Activated T-cell treated with anti-CD3 and anti-CD28 coated beads, Interleukin-2, amount 50 U/mL, for 72 hours (primary cell): ENCODE data around the gene MEIOSIN. TPM values are rescaled to one million over a fixed set of nuclear protein-coding genes. Genes with fewer than 3 reads are reported as not detected.
"Not testable (repeated sequence)": the region's sequence is repeated elsewhere in the genome, so short reads cannot be mapped to it uniquely, and the experiment has no call there.

Source experiments
- ATAC-seq, 2 donors: fragments of 150-1000 bp; cut with Tn5 transposase; replicated peaks in 1 of 2; 2 replicates each; pipeline ENCODE4 v1.10.0; 2021; ENCODE audit warnings: moderate library complexity in 2 of 2, mild to moderate bottlenecking in 1 of 2
- DNase-seq, 2 donors: peaks; one replicate each; pipeline ENCODE4 v3.0.0; 2021 to 2022; ENCODE audit warnings: mixed read lengths in 1 of 2
- H3K27ac Mint-ChIP-seq: one replicate; pipeline ENCODE4 v1.8.0; 2022; ENCODE audit warnings: mild to moderate bottlenecking, moderate library complexity, mixed read lengths
- H3K27me3 Mint-ChIP-seq: one replicate; pipeline ENCODE4 v1.8.0; 2022; ENCODE audit warnings: low read depth, mixed read lengths
- H3K36me3 Mint-ChIP-seq, 2 donors: one replicate each; pipeline ENCODE4 v1.8.0; 2022; ENCODE audit warnings: mixed read lengths in 2 of 2, mild to moderate bottlenecking in 1 of 2; ENCODE audit not compliant: insufficient read depth in 2 of 2
- H3K4me1 Mint-ChIP-seq: one replicate; pipeline ENCODE4 v1.8.0; 2022; ENCODE audit warnings: low read depth, mixed read lengths
- H3K4me3 Mint-ChIP-seq, 2 donors: one replicate each; pipeline ENCODE4 v1.8.0; 2022; ENCODE audit warnings: mild to moderate bottlenecking in 2 of 2, mixed read lengths in 2 of 2, moderate library complexity in 2 of 2
- H3K9me3 Mint-ChIP-seq, 2 donors: one replicate each; pipeline ENCODE4 v1.8.0; 2022; ENCODE audit warnings: mixed read lengths in 2 of 2
- total RNA-seq, 2 donors: library from RNA; stranded (reverse); gene quantifications; one replicate each; pipeline ENCODE4 v1.2.3, GENCODE V29; 2022

MEIOSIN gene
- under 1 TPM; 0.09 to 0.19 TPM for total RNA-seq

GRCh38 chr19:45733160-45733810 lies at the start of gene MEIOSIN:
Gene MEIOSIN, plus strand, starts transcription at chr19:45733439. Its CDS starts 1,938 bp downstream, at chr19:45735377.
- H3K27ac Mint-ChIP-seq = peak within 1 kb of the TSS; percentile 22
- no peaks in the 10 kb centered on the region for H3K9me3 Mint-ChIP-seq
- H3K36me3 Mint-ChIP-seq = peaks cover 1 to 2% of the 10 kb centered on the region in 2 donors
- no peak for DNase-seq
- H3K27me3 Mint-ChIP-seq = no peaks in the 10 kb centered on the region
- peaks cover 21% of the 10 kb centered on the region for H3K4me1 Mint-ChIP-seq
- H3K4me3 Mint-ChIP-seq = no peak within 1 kb of the TSS
- no peak for ATAC-seq

- not testable (repeated sequence) for H3K27ac Mint-ChIP-seq
Measured at GRCh38 chr19:45685045-45685444, 48.2 kb upstream of the MEIOSIN start.

DNA sequence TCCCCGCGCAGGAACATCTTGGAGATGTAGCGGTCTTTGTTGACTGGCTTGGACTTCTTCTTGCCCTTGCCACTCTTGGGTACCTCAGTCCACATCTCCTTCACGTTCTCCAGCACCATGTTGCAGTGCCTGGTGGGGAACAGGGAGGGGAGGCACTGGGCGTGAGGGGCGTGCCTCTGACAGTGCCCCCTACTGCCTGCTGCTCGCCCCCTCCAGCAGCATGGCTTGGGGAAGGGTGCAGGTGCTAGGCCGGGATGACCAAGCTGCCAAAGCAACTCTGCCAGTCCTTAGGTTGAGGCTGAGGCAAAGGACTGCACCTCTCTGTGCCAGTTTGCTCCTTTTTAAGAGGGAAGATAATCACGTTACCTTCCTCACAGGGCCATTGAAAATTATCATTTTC lies 45.6 kb upstream of the MEIOSIN start:
- Mint-ChIP-seq H3K4me1 (peaks cover 30% of the 10 kb centered on the region), H3K4me3 (no peak overlapping the region), H3K27me3 (no peaks in the 10 kb centered on the region), H3K27ac (no peak overlapping the region), H3K36me3 (peaks cover 7 to 22% of the 10 kb centered on the region in 2 donors), H3K9me3 (no peaks in the 10 kb centered on the region)
- no peak for ATAC-seq
- no peak for DNase-seq

More at GRCh38 chr19:45685045-45685444, 48.2 kb upstream of the MEIOSIN start:
- not testable (repeated sequence) for H3K4me3 Mint-ChIP-seq, H3K9me3 Mint-ChIP-seq, H3K27me3 Mint-ChIP-seq, ATAC-seq, DNase-seq
- H3K4me1 Mint-ChIP-seq = peaks cover 19% of the 10 kb centered on the region
- peaks cover 5 to 18% of the 10 kb centered on the region in 2 donors for H3K36me3 Mint-ChIP-seq

DNA sequence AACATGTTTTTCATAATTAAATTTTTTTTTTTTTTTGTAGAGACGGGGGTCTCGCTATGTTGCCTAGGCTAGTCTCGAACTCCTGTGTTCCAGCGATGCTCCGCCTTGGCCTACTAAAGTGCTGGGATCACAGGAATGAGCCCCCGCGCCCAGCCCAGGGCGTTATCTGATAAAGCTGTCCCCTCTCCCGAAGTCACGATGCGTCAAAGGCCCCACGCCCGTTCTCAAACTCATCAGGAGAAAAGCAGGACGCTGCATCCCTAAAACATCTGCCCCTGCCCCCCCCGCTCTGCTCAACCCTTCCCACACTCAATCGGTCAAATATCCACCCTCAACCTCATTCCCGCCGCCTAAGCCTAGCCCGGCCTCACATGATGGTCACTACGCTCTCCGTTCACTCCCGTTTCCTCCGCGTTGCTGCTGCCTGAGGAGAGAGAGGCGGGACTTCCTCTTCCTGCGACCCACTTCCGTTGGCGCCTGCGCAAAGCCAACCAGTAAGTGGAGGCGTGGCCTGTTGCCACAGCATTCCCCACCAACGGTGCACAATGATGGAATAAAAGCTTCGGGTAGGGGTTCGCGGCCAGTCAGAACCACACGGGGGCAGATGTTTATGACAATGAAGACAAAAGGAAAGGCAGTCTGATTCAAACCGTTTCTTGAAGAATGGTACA lies 41.6 kb upstream of the MEIOSIN start, which contains the start of gene SNRPD2:
Gene SNRPD2 (minus strand): TSS at position 438 of the 671 bp plus-strand sequence. CDS start 65 bp downstream, at position 373.
- Mint-ChIP-seq H3K36me3 (peaks cover 7 to 25% of the 10 kb centered on the region in 2 donors), H3K4me3 (peak within 1 kb of the TSS; percentile 86 to 97)

GRCh38 chr19:45692187-45693105 lies 40.8 kb upstream of the MEIOSIN start, which contains the start of gene QPCTL:
Gene QPCTL, plus strand, starts transcription at chr19:45692666. Its CDS starts 38 bp downstream, at chr19:45692704.
- no peaks in the 10 kb centered on the region for H3K9me3 Mint-ChIP-seq
- H3K4me3 Mint-ChIP-seq = peak within 1 kb of the TSS; percentile 86 to 97
- peaks cover 6 to 21% of the 10 kb centered on the region in 2 donors for H3K36me3 Mint-ChIP-seq
- H3K4me1 Mint-ChIP-seq = peaks cover 32% of the 10 kb centered on the region
- ATAC-seq = peak; percentile 91
- no peaks in the 10 kb centered on the region for H3K27me3 Mint-ChIP-seq
- peak; percentile 95 to 99 for DNase-seq
- H3K27ac Mint-ChIP-seq = peak within 1 kb of the TSS; percentile 95

More for the DNA sequence above, 41.6 kb upstream of the MEIOSIN start, which contains the start of gene SNRPD2:
- Mint-ChIP-seq H3K9me3 (no peaks in the 10 kb centered on the region), H3K27me3 (no peaks in the 10 kb centered on the region), H3K4me1 (peaks cover 30% of the 10 kb centered on the region), H3K27ac (peak within 1 kb of the TSS; percentile 95)
- DNase-seq (peak; percentile 94 to 95), ATAC-seq (peak; percentile 61)

DNA sequence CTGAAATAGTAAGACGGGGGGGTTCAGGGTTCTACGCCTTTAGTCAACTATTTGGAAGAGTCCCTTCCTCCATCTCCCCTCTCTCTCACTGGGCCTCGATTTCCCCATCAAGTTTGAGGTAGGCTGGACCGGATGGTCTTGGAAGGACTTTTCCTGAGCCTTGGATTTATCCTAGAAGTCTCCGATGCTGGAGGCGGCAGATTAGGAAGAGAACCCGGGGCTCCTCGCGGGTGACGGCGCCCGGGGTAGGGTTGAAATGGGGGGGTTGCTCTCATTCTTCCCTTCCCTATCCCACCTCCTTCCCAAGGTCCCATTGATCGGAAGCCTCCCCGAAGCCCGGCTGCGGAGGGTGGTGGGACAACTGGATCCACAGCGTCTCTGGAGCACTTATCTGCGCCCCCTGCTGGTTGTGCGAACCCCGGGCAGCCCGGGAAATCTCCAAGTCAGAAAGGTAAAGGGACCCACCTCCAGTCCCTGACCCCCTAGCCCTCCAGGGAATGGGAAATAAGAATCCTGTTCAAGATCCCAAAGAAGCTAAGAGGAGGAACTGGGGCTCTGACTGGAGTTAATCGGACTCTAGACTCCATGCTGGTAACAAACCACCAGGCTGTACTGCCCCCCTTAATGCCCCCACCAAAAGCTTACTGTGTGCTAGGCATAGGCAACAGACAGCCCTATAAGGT lies 40.0 kb upstream of the MEIOSIN start:
- DNase-seq (peak; percentile 81 to 86), ATAC-seq (no peak)
- H3K27ac Mint-ChIP-seq = peak overlapping the region; percentile 95
- H3K9me3 Mint-ChIP-seq = no peaks in the 10 kb centered on the region
- no peaks in the 10 kb centered on the region for H3K27me3 Mint-ChIP-seq
- peak overlapping the region; percentile 86 to 97 for H3K4me3 Mint-ChIP-seq
- peaks cover 7 to 26% of the 10 kb centered on the region in 2 donors for H3K36me3 Mint-ChIP-seq
- peaks cover 40% of the 10 kb centered on the region for H3K4me1 Mint-ChIP-seq

GRCh38 chr19:45701676-45702075 lies 31.6 kb upstream of the MEIOSIN start:
- no peak for DNase-seq
- peaks cover 11% of the 10 kb centered on the region for H3K4me1 Mint-ChIP-seq
- no peak overlapping the region for H3K27ac Mint-ChIP-seq
- no peaks in the 10 kb centered on the region for H3K9me3 Mint-ChIP-seq
- no peak for ATAC-seq
- no peaks in the 10 kb centered on the region for H3K27me3 Mint-ChIP-seq
- H3K4me3 Mint-ChIP-seq = no peak overlapping the region
- peaks cover 8 to 18% of the 10 kb centered on the region in 2 donors for H3K36me3 Mint-ChIP-seq

GRCh38 chr19:45705115-45705514 lies 28.1 kb upstream of the MEIOSIN start:
- no peak for ATAC-seq
- Mint-ChIP-seq H3K27me3 (no peaks in the 10 kb centered on the region), H3K36me3 (peaks cover 5 to 12% of the 10 kb centered on the region in 2 donors), H3K4me1 (no peaks in the 10 kb centered on the region), H3K4me3 (no peak overlapping the region), H3K9me3 (no peaks in the 10 kb centered on the region), H3K27ac (no peak overlapping the region)
- DNase-seq = no peak

- ATAC-seq (no peak), DNase-seq (no peak)
- Mint-ChIP-seq H3K4me3 (no peak overlapping the region), H3K4me1 (no peaks in the 10 kb centered on the region), H3K36me3 (peaks cover 4 to 12% of the 10 kb centered on the region in 2 donors), H3K27ac (no peak overlapping the region), H3K27me3 (no peaks in the 10 kb centered on the region), H3K9me3 (no peaks in the 10 kb centered on the region)
Measured at GRCh38 chr19:45705710-45706415, 27.4 kb upstream of the MEIOSIN start.

DNA sequence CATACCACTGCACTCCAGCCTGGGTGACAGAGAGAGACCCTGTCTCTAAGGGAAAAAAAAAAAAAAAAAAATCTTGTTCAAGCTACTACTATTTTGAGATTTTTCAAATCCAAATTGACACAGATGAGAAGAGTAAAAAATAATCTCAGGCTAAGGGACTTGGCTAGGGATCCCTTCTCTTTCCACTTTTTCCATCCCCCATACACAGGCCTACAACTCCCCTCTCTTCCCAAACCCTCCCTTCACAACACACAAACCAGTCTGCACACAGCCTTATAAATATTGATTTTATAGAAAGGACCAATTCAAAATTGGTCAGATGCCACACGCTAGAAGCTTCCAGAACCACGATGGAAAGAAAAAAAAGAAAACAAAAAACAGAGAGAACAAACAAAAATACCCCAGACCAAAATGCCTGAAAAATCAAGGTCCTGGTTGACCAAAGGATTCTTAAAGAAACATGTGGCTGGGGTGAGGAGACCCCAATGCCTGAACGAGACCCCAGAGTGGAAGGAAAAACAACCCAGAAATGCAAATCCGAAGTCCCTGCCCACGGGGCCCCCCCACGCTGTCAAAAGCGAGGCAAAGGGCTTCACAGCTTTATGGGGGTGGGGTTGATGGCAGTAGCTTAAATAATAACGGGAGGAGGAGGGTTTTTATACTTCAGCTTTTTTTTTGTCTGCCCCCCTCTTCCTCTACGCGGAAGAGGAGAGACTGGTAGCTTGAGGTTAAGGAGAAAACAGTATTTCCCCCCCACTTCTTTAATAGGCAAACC lies 22.7 kb upstream of the MEIOSIN start:
- DNase-seq (no peak), ATAC-seq (no peak)
- peaks cover 0 to 2% of the 10 kb centered on the region in 2 donors for H3K36me3 Mint-ChIP-seq
- no peaks in the 10 kb centered on the region for H3K9me3 Mint-ChIP-seq
- peaks cover 8% of the 10 kb centered on the region for H3K4me1 Mint-ChIP-seq
- H3K27ac Mint-ChIP-seq = peak overlapping the region; percentile 12
- no peak overlapping the region for H3K4me3 Mint-ChIP-seq
- no peaks in the 10 kb centered on the region for H3K27me3 Mint-ChIP-seq
